Measurements from ENCODE around the gene PNKP.

DNA sequence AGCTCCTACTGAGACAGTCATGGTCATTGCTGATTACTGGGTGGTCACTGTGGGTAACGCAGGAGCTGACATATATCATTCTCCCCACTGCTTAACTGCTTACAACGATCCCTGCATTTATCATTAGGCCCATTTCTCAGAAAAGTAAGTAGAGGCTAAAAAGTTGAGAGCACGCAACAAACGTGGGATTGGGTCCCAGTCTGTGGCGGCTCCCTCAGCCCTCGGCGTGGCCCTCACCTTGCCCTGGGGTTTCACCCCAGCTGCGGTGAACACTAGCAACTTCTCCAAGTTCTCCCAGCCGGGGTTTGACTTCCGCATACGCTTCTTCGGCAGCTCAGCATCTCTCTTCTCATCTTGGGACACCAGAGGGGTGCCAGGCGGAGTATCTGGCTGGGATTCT is 2.5 kb downstream of the PNKP start:
- TF ChIP-seq, protein P1, sequence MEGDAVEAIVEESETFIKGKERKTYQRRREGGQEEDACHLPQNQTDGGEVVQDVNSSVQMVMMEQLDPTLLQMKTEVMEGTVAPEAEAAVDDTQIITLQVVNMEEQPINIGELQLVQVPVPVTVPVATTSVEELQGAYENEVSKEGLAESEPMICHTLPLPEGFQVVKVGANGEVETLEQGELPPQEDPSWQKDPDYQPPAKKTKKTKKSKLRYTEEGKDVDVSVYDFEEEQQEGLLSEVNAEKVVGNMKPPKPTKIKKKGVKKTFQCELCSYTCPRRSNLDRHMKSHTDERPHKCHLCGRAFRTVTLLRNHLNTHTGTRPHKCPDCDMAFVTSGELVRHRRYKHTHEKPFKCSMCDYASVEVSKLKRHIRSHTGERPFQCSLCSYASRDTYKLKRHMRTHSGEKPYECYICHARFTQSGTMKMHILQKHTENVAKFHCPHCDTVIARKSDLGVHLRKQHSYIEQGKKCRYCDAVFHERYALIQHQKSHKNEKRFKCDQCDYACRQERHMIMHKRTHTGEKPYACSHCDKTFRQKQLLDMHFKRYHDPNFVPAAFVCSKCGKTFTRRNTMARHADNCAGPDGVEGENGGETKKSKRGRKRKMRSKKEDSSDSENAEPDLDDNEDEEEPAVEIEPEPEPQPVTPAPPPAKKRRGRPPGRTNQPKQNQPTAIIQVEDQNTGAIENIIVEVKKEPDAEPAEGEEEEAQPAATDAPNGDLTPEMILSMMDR (IDR thresholded peaks at IDR 0.05; ENCODE audit: low read depth, low read length, poor library complexity, severe bottlenecking) = no peak
- TF ChIP-seq EZH2phosphoT487 (IDR thresholded peaks at IDR 0.05; ENCODE audit: borderline replicate concordance, low read length) = no peak
